ENCODE data around the gene SYNE3.
A peak's percentile ranks its signal among the peaks of the same experiment; 100 is the strongest.

Gene SYNE3, protein sequence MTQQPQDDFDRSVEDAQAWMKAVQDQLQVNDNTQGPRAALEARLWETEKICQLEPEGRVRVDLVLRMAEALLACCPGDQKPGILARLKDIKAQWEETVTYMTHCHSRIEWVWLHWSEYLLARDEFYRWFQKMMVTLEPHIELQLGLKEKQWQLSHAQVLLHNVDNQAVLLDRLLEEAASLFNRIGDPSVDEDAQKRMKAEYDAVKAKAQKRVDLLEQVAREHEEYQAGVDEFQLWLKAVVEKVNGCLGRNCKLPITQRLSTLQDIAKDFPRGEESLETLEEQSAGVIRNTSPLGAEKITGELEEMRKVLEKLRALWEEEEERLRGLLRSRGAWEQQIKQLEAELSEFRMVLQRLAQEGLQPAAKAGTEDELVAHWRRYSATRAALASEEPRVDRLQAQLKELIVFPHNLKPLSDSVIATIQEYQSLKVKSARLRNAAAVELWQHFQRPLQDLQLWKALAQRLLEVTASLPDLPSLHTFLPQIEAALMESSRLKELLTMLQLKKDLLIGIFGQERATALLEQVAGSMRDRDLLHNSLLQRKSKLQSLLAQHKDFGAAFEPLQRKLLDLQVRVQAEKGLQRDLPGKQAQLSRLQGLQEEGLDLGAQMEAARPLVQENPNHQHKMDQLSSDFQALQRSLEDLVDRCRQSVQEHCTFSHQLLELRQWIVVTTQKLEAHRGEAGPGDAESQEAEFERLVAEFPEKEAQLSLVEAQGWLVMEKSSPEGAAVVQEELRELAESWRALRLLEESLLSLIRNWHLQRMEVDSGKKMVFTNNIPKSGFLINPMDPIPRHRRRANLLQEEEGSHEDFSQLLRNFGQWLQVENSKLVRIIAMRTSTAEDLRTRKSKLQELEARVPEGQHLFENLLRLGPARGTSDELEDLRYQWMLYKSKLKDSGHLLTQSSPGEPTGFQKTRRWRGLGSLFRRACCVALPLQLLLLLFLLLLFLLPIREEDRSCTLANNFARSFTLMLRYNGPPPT

DNA sequence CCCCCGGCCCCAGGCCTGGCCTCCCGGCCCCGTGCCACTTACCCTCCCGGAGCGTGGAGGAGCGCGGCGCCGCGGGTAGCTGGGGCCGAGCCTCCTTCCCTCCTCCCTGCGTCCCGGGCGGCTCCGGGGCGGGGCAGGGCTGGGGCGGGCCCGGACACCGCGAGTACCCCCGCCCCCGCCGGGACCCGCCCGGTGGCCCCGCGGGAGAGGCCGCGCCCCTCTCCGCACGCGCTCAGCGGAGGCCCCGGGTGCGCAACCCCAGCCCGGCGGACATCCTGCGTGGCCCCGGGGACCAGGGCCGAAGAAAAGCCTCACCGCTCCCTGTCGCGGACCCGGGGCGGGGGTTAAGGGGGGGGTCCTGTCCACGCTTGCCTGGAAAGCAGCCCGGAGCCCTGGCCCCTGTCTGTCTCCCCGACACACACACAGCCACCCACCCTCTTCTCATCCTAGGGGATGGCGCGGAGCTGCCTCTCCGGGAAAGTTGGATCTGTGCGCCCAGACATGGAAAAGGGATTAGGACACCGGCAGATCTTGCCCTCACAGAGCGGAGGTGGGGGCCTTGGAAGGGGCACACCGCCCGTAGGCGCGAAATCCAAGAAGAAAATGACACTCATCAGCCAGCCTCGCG, at the start of gene SYNE3:
Gene SYNE3, minus strand, starts transcription at position 97 of the 628 bp plus-strand sequence. CDS start 40,829 bp downstream, outside the sequence.
- peak; percentile 72 for DNase-seq (ENCODE audit: low read depth)

DNA sequence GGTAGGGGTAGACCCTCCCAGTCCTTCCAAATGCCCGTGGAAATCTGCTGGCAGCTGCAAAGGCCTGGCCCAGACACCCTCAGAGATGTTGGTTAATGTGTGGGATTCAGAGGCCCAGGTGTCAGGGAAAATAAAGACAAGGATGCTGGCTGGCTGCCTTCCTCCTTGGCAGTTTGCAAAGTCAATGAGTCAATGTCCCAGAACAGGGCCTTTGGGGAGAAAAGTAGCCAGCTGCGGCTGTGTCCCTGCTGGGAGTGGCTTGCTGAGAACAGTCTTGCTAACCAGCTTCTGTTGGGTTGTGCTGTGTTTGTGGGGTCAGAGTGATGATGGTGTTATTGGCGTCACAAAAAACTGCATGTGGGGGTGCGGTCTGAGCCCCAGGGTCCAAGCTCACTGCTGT, 47.6 kb upstream of the SYNE3 start:
- no peak for DNase-seq (ENCODE audit: low read depth)

DNA sequence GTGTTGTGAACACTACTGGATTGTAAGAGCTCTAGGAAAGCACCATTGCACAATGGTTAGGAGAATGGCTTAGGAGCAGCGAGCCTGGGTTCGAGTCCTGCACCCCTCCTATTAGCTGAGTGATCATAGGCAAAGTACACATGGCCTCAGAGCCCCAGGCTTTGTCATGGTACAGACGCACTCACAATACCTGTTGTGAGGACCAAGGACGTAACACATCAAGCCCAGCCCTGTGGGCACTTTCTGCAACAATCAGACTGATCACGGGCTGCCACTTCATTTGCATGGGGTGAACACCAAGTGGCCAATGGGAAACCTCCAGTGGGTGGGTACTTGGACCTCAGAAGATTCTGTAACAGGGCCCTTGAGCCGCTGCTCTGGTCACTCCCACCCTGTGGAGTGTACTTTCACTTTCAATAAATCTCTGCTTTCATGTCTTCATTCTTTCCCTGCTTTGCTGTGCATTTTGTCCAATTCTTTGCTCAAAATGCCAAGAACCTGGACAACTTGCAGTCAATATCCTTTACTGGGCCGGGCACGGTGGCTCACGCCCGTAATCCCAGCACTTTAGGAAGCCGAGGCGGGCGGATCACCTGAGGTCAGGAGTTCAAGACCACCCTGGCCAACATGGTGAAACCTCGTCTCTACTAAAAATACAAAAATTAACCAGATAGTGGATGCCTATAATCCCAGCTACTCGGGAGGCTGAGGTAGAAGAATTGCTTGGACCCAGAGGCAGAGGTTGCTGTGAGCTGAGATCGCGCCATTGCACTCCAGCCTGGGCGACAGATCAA, 46.6 kb upstream of the SYNE3 start:
- no peak for DNase-seq (ENCODE audit: low read depth)

DNA sequence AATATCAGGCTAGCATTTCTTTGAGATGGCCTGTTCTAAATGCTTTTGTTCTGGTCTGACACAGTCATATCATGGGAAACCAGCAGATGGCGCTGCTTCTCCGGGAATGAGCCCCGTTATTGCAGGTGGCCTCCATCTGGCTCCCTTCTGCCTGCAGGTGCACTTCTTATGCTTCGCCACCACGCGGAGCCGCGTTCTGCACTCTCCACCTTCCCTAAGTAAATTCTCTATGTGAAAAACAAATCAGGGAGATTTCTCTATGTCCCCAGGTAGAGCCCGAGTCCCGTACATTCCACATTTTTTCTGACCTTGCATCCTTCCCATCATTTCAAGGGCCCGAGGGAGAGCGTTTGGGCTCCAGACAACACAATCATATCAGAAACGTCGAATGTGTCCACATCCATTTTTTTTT, 44.6 kb upstream of the SYNE3 start:
- peak; percentile 90 for DNase-seq (ENCODE audit: low read depth)

DNA sequence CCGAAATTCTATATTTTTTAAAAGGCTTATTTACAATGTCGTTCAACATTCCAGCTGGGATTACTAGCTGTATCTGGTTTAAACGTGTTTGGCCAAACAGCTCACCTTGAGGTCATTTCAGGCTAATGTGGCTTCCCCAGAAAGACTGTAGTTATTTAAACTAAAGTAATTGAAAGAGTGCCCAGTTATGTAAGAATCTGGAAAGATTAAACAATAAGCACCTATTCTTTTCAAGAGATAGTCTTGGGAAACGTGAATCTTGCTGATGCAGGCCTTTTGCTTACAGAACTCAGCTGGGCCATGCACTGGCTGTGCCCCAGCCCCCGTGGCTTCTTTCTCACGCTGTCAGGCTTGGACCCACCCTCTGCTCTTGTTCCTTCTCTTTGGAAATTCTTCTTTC, 42.8 kb upstream of the SYNE3 start:
- DNase-seq (ENCODE audit: low read depth), result no peak

DNA sequence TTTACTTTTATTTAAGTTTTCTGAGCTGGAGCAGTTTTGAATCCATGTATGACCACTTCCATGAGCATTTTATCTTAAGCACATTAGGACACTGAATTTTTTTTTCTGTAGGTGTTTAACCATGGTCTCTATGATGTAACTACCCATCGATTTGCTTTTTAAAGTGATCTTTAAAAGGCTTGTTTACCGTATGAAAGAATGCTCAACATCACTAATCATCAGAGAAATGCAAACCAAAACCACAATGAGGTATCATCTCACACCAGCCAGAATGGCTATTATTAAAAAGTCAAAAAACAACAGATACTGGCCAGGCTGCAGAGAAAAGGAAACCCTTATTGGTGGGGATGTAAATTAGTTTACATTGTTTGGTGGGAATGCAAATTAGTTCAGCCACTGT, 41.4 kb upstream of the SYNE3 start:
- no peak for DNase-seq (ENCODE audit: low read depth)

DNA sequence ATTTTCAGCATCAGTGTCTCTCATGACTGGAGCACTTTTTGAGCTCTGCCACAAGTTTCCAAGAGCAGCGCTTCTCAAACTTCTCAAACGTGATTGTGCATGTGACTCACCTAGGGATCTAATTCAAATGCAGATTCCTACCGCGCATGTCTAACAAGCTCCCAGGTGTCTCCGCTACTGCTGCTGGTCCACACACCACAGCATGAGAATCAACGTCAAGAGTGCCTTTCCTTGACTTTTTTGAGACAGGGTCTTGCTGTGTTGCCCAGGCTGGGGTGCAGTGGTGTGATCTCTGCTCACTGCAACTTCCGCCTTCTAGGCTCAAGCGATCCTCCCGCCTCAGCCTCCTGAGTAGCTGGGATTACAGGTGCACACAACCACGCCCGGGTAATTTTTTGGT, 40.8 kb upstream of the SYNE3 start:
- no peak for DNase-seq (ENCODE audit: low read depth)

DNA sequence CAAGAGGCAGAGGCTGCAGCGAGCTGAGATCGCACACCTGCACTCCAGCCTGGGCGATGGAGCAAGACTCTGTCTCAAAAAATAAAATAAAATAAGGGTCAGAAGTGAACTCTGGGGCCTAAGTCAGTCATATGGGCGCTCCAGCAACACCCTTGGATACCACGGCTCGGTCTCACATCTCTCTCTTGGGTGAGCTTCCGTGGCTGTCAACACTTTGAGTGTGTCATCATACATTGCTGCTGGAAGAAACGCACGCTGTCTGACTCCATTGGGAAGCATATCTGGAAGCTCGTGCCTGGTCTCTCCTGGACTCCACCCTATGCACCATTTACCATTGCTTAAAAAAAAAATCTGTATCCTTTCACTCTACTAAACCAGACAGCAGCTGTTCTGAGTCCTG, 38.6 kb upstream of the SYNE3 start:
- DNase-seq (ENCODE audit: low read depth), result no peak

DNA sequence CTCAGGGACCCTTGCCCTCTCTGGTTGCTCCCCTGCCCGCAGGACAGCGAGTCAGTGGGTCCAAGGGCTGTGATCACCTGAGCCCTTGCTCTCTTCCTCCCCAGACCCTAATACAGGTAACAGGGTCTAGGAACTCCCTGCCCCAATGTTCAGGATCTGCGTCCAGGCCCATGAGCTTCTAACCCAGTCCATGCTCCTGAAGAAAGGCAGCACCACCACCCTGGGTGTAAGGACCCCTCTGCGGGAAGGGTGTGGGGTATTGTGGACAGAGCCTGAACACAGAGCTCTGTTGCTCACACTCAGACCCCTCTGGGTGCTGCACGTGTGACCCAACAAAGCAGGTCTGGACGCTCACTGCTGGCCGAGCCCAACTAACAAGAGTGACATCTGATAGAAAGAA, 36.7 kb upstream of the SYNE3 start:
- DNase-seq (ENCODE audit: low read depth), result no peak

DNA sequence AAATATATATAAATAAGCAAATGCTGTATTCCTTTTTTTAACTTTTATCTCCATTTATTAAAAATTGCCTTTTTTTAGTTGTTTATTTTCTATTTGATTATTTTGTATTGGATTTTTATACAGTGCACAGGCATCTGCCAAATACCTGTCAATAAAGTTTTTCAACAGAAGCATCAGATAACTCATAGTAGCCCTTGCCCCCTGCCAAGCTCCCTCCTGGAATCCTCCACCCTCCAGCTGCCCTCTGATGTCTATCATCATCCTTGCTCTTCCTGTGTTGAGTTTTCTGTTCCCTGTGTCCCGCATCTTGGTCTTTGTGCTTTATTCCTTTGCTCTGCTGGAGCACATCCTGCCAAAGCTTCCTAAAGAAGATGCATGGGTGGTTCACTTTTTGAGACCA, 35.0 kb upstream of the SYNE3 start:
- DNase-seq (ENCODE audit: low read depth), result no peak

DNA sequence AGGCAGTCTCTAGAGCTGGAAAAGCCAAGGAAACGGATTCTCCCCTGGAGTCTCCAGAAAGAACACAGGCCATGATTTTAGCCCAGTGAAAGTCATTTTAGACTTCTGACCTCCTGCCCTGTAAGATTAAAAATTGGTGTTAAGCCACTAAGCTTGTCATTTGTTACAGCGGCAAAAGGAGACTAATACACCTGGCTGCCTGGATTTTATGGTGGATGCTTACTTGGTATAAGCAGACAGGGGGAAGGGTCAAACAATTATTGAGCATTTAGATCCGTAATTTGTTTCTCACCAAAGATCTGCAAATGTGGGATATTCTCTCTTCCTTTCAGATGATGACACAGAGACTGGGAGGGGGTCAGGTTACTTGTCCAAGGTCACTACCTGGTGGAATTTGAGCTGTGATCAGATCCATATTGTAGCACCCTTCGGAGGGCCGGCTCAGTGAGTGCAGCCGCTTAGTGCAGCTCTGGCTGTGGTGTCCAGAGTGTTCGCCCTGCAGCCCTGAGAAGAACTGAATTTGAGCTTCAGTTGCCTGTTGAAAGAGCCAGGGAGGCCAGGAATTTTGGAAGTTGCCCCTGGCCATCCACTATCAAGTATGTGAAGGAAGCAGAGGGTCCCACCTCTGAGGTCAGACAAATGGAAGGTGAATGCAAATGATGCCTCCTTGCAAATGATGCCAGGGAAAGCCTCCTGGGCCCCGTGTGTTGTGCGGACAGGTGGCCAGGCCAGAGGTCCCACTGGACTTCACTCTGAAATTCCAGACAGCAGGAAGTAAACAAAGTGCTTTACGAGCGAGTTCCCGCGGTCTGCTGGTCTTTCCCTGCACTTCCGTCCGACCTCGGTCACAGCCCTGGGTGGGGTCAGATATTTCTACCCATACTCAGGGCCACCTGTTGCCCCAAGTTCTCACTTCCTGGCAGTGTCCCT, 33.5 kb upstream of the SYNE3 start:
- no peak for DNase-seq (ENCODE audit: low read depth)

DNA sequence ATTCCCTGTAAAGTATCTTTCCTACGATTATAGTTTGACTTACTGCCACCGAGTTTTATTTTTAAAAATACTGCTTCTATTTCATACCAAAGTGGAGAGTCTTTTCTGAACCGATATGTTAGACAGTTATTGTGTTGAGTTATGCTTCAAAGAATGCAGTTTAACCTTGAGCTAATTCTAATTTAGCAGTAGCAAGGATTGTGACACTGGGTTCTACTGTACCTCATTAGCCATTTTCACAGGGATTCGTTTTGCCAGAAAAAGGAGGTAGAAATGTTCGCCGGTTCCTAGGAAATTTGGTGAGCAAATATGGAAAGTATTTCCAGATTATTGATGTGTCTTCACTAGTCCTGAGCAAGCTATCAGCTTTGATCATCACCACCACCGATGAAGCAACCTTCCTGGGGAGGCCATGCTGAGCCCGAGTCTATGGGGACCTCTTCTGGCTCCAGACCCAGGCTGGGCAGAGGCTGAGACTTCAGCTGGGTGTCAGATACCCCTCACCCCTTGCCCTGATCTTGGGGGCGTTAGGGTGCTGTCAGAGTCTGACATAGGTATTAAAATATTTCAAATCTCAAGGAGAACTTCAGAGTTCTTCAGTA, 32.0 kb upstream of the SYNE3 start:
- no peak for DNase-seq (ENCODE audit: low read depth)

DNA sequence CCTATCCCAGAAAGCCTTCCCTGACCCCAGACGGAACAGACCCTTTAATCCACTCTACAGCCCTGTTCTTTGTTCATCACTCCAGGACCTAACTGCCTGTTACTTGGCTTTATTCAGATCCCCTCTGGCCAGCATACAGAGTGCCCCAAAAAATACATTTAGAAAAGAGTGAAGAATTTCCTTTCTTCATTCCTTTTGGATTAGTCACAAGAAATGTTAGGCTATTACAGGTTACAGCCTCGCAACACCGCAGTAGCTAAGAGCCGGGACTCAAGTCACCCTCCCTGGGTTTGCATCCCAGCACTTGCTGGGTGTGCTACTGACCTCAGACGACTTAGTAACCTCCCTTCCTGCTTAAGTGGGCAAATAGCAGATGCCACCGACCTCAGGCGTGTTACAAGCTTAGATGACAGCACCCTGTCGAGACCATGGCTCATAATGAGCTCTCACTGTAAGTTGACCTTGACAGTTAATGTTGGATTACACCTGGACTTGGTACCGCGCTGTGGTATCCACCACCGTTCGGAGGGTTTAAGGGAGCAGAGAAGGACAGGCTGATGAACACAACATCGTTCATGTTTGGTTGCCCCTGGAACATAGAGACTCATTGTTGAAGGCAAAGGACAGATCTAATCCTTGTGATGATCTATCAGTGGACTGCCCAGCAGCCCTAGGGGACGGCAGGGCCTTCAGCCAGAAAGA, 31.3 kb upstream of the SYNE3 start:
- peak; percentile 87 for DNase-seq (ENCODE audit: low read depth)

DNA sequence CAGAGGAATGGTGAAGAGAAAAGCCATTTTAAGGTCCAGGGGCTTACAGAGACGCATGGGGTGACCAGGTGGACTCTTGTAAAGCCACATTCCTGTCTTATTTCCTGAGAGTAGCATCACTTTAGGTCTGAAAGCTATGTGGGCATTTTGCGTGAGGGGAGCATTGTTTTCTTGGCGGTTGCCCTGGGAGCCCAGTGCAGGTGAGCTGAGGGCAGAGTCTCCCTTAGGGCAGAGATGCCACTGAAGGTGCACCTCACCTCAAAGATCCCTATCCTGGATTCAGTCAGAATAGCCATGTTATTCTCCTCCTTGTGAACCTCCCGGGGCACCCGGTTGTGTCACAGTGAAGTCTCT, 30.8 kb upstream of the SYNE3 start:
- no peak for DNase-seq (ENCODE audit: low read depth)

DNA sequence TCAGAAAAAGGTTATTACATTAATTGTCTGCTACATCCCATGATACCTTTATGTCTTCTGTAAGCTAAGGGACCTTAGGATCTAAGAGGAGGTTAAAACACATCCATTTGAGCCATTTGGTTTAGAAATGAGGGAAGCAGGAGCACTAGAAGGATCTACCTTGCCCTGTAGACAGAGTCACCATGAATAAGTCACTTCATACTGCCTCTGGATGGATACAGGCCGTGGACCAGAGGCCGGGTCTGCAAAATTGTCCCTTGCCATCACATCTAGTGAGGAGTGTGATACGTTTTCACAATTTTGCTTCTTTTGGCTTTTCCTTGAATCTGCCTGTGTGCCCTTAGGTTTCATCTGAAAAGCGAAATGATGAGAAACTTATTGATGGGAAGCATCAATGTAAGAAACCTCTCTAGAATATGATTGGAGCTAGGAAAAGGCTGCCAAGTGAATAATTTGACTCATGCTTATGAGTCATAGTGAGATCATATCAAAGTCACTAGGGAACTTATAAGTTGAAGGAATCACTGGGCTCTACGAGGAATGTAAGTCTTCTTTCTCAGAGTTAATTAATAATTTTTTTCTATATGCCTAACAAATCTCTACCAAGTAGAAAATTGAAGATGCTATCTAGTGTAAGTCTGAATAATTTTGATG, 29.2 kb upstream of the SYNE3 start:
- DNase-seq (ENCODE audit: low read depth), result peak; percentile 97

DNA sequence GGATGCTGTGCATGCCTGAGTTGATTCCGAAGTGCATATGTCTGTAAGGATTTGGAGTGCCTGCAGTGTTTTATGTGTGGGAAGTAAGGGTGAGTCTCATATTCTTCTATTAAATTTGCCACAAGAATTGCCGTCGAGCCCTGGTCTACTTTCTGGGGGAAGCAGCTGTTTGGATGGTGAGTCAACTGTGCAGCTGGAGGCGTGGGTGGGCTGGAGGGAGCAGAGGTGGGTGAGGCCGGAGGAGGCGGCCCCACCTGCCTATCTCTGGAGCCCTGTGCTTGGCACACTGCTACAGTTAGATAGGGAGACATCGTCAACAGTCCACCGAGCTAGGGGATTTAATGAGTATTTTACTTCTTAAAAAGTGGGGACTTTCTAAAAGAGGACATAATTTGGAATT, 28.1 kb upstream of the SYNE3 start:
- no peak for DNase-seq (ENCODE audit: low read depth)

DNA sequence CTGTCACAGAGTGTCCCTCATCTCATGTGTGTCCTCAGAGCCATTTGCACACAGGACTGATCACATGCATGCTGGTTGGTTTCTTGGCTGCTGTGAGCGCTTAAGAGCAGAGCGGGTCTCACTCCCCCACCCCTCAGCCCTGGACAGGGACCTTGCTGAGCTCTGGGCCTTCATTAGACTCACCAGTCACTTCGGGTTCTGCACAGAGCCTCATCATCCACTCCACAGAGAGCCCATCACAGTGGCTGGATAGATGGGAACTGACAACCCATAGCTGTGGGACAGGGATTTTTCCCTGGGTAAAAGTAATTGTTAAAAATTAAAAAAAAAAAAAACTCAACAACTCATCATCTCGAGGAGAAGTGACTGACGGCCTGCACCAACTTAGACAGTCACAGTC, 26.6 kb upstream of the SYNE3 start:
- no peak for DNase-seq (ENCODE audit: low read depth)

DNA sequence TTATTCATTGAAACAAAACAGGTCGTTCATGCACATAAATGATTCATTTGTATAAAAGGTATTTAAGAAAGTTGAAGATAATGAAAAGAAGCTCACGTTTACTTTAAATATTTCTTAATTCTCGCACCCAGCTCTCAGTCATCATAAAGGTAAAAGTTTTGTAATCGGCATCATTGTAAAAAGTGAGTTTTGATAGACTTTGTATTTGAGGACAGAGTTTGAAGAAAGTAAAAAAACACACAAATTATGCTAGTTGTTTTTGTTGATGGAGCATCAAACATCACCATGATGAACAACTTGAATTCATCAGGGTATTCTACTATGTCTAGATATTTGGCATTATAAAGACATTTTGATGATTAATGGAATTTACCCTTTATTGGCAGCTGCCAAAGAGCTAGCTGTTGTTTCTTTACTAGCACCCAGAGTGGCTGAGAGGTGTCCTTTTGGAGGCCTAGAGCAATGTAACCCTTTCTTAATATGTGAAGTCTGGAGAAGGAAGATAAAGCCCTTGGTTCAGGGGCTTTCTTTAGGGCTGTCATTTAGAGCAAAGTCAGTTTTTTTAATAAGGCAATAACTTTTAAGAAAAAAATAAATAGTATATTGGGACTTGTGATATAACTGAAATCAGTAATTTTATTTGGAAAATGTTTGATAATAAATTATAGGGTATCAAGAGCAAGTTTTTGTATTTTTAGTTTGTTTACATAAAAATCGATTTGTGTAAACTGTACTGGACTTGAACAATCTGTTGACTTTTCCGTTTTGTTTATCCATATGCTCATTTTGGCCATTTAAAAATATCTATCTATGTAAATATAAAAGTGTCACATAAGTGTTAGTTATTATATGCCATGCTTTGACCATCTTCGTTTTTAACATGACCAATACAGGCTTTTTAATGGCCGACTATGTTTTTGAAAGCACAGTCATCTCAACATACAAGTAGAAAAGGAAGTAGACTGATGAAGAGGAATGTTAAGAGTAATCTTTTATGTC, 25.8 kb upstream of the SYNE3 start:
- DNase-seq (ENCODE audit: low read depth), result no peak

Measured in ELR (cell line).